ENCODE measurements around the gene PLEKHM2.

PLEKHM2 gene

GRCh38 chr1:15712168-15712567 lies 28.0 kb downstream of the PLEKHM2 start:
- Histone ChIP-seq H3K4me3 (replicated peaks; ENCODE audit: low read depth, low read length) (no peak overlapping the region), H3K36me3 (ENCODE audit: control insufficient read depth, insufficient read depth, low read length) (peaks cover 8% of the 10 kb centered on the region), H3K27me3 (replicated peaks; ENCODE audit: control insufficient read depth, insufficient read depth, low read length) (no peaks in the 10 kb centered on the region)
- DNase-seq (ENCODE audit: extremely low read depth, insufficient read length): no peak
- no peak for TF ChIP-seq CTCF (IDR thresholded peaks at IDR 0.05; ENCODE audit: insufficient read depth, low read length, poor library complexity, severe bottlenecking)

- Histone ChIP-seq H3K36me3 (ENCODE audit: control insufficient read depth, insufficient read depth, low read length) (peaks cover 22% of the 10 kb centered on the region), H3K4me3 (replicated peaks; ENCODE audit: low read depth, low read length) (no peak overlapping the region), H3K27me3 (replicated peaks; ENCODE audit: control insufficient read depth, insufficient read depth, low read length) (no peaks in the 10 kb centered on the region)
- no peak for DNase-seq (ENCODE audit: extremely low read depth, insufficient read length)
- no peak for TF ChIP-seq CTCF (IDR thresholded peaks at IDR 0.05; ENCODE audit: insufficient read depth, low read length, poor library complexity, severe bottlenecking)
These were observed 30.5 kb downstream of the PLEKHM2 start for GRCh38 chr1:15714406-15715136.

DNA sequence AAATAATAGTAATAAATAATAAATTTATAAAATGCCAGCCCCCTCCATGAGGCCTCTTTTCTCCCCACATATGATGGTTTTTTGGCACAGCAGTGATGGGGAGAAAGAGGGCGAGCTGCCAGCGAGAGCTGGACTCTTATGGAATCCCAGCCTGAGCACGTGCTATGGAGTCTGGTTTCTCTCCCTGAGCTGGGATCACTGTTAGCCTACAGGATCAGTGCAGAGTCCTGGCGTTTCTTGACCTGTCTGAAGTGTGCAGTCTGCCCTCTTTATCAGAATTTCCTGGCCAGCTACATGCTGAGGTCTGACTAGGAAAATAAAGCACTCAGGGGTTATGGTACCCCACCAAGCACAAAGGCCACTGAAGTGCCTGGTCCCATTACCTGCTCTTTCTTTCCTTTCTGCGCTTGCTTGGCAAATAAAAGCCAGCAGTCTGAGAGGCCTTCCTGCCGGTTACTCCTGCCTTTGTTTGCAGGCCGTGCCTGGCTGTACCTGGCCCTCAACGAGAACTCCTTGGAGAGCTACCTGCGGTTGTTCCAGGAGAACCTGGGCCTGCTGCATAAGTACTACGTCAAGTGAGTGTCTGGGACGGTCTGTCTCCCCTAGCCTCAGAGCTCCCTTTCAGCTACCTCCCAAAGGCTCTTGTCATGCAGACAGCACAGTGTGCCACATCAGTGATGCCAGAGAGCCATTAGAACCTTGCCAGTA lies 33.5 kb downstream of the PLEKHM2 start:
- Histone ChIP-seq H3K27me3 (replicated peaks; ENCODE audit: control insufficient read depth, insufficient read depth, low read length) (no peaks in the 10 kb centered on the region), H3K36me3 (ENCODE audit: control insufficient read depth, insufficient read depth, low read length) (peaks cover 39% of the 10 kb centered on the region), H3K4me3 (replicated peaks; ENCODE audit: low read depth, low read length) (no peak overlapping the region)
- no peak for TF ChIP-seq CTCF (IDR thresholded peaks at IDR 0.05; ENCODE audit: insufficient read depth, low read length, poor library complexity, severe bottlenecking)
- DNase-seq (ENCODE audit: extremely low read depth, insufficient read length): no peak

DNA sequence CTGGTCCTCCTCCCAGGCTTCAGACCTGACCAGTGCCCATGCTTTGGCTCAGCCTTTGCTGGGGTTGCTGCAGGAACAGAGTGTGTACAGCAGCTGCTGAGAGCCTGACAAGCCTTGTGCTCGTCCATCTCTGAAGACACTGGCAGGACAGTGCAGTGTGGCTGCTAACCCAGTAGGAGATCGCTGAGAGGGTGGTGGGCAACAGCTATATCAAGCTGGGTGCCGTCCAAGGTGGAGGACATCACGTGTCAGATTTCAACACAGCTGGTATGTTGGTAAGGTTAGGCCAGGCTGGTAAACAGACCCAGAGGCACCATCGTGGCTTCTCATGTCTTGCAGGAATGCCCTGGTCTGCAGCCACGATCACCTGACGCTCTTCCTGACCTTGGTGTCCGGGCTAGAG lies 34.1 kb downstream of the PLEKHM2 start:
- H3K27me3 ChIP-seq (replicated peaks; ENCODE audit: control insufficient read depth, insufficient read depth, low read length): no peaks in the 10 kb centered on the region
- no peak overlapping the region for H3K4me3 ChIP-seq (replicated peaks; ENCODE audit: low read depth, low read length)
- DNase-seq (ENCODE audit: extremely low read depth, insufficient read length): no peak
- peaks cover 44% of the 10 kb centered on the region for H3K36me3 ChIP-seq (ENCODE audit: control insufficient read depth, insufficient read depth, low read length)
- no peak for TF ChIP-seq CTCF (IDR thresholded peaks at IDR 0.05; ENCODE audit: insufficient read depth, low read length, poor library complexity, severe bottlenecking)

- TF ChIP-seq CTCF (IDR thresholded peaks at IDR 0.05; ENCODE audit: insufficient read depth, low read length, poor library complexity, severe bottlenecking): no peak
- Histone ChIP-seq H3K27me3 (replicated peaks; ENCODE audit: control insufficient read depth, insufficient read depth, low read length) (no peaks in the 10 kb centered on the region), H3K4me3 (replicated peaks; ENCODE audit: low read depth, low read length) (no peak overlapping the region), H3K36me3 (ENCODE audit: control insufficient read depth, insufficient read depth, low read length) (peaks cover 48% of the 10 kb centered on the region)
- no peak for DNase-seq (ENCODE audit: extremely low read depth, insufficient read length)
These were observed 35.4 kb downstream of the PLEKHM2 start for GRCh38 chr1:15719381-15720120.

Data from GM06990 (cell line).